ENCODE data around the gene ZNF385A. TPM values are rescaled to one million over a fixed set of nuclear protein-coding genes. Genes with fewer than 3 reads are reported as not detected.

Gene ZNF385A
- total and polyA plus RNA-seq, 2 of the 13 experiments (the other 11 are each of a cell fraction or from before 2014, with no cell fraction given): 0.44 to 0.67 TPM

DNA sequence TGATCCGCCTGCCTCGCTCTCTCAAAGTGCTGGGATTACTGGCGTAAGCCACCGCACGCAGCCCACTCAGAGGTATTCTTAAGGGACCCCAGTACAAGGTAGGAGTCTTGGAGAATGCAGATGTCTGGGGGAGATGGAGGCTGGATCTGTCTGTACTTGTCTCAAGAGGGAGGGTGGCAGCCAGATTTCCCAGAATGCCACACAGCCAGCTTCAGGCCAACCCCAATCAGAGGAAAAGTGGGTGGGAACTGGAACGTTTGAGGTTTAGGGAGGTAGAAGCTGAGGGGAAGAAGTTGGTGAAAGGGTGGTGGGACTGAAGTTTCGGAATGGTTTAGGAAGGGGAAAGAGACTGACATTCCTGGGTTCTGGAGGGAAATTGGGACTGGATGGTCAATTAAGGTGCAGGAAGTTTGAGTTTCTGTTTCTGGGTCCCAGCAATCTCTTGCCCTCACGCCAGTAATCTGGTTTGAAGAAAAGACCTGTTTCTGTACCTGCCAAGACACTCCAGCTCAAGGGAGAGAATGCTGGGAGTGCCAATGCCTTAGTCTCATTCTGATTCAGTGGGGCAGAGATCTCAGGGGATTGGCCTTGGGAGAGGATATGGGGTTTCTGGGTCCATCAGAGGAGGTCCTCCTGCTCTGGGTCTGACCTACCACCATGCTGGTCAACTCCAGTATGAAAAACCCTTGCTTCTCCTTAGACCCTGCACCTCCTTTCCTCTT, 8.1 kb upstream of the ZNF385A start (continued):
- TF ChIP-seq, protein P1, sequence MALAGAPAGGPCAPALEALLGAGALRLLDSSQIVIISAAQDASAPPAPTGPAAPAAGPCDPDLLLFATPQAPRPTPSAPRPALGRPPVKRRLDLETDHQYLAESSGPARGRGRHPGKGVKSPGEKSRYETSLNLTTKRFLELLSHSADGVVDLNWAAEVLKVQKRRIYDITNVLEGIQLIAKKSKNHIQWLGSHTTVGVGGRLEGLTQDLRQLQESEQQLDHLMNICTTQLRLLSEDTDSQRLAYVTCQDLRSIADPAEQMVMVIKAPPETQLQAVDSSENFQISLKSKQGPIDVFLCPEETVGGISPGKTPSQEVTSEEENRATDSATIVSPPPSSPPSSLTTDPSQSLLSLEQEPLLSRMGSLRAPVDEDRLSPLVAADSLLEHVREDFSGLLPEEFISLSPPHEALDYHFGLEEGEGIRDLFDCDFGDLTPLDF (CRISPR knock-in tag; IDR thresholded peaks at IDR 0.05): no peak
- no peak for TF ChIP-seq HDAC2 (CRISPR knock-in tag; IDR thresholded peaks at IDR 0.05)
- TF ChIP-seq ATF3 (CRISPR knock-in tag; IDR thresholded peaks at IDR 0.05): no peak
- TF ChIP-seq, protein P2, sequence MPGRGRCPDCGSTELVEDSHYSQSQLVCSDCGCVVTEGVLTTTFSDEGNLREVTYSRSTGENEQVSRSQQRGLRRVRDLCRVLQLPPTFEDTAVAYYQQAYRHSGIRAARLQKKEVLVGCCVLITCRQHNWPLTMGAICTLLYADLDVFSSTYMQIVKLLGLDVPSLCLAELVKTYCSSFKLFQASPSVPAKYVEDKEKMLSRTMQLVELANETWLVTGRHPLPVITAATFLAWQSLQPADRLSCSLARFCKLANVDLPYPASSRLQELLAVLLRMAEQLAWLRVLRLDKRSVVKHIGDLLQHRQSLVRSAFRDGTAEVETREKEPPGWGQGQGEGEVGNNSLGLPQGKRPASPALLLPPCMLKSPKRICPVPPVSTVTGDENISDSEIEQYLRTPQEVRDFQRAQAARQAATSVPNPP (CRISPR knock-in tag; IDR thresholded peaks at IDR 0.05): no peak
- TF ChIP-seq SPEN (CRISPR knock-in tag; IDR thresholded peaks at IDR 0.05; ENCODE audit: low read depth): no peak

GRCh38 chr12:54390668-54391551, 6.4 kb upstream of the ZNF385A start:
- ATAC-seq (no peak), FAIRE-seq (no peak), DNase-seq (ENCODE audit: low spot score) (no peak)
- Histone ChIP-seq H3K4me2 (ENCODE audit: low read depth, low read length) (no peak overlapping the region), H3K27ac (ENCODE audit: extremely low read length, insufficient read depth, low read length) (no peak overlapping the region), H3K79me2 (ENCODE audit: insufficient read depth, low read length) (no peaks in the 10 kb centered on the region), H3K27me3 (ENCODE audit: control insufficient read depth in 1 of 2, insufficient read depth in 2 of 2, low read length in 2 of 2) (peaks cover 0 to 2% of the 10 kb centered on the region in 2 experiments; a peak in 3 of 5 replicates), H3K4me1 (ENCODE audit: insufficient read depth, low read length) (peaks cover 16% of the 10 kb centered on the region), H3K36me3 (replicated peaks in 1 of 2; ENCODE audit: control insufficient read depth in 1 of 2, insufficient read depth in 2 of 2, low read length in 2 of 2) (no peaks in the 10 kb centered on the region), H3K4me3 (replicated peaks in 1 of 3; ENCODE audit: insufficient read depth in 1 of 3, low read depth in 2 of 3, low read length in 3 of 3) (no peak overlapping the region), H2AFZ (ENCODE audit: low read length) (no peak overlapping the region), H3K9ac (ENCODE audit: insufficient read depth, low read depth, low read length) (no peak overlapping the region), H4K20me1 (ENCODE audit: insufficient read depth, low read length) (no peaks in the 10 kb centered on the region), H3K9me3 (ENCODE audit: low read length) (no peaks in the 10 kb centered on the region)
- WGBS (ENCODE audit: low lambda C conversion rate): 69% methylated on average over 36 of the region's 51 CpGs
- ChIA-PET POLR2A (no interaction called here), CTCF (ENCODE audit: low intra/inter-chr PET ratio, low total read pairs) (no interaction called here)
- BruUV-seq (replicated peaks): no TSS peak
- intact Hi-C loops (cut with micrococcal nuclease; ENCODE audit: unreplicated experiment) (no loop called here), in situ Hi-C loops (cut with HindIII; ENCODE audit: extremely low pct_ligation_motif_present, low pct_unique_long_range_greater_than_20kb) (no loop called here)
- no peak for TF ChIP-seq THAP7 (CRISPR knock-in tag; IDR thresholded peaks at IDR 0.05)
- TF ChIP-seq ZFY (CRISPR knock-in tag; IDR thresholded peaks at IDR 0.05): no peak
- no peak for TF ChIP-seq THYN1 (CRISPR knock-in tag; IDR thresholded peaks at IDR 0.05; ENCODE audit: borderline replicate concordance, low read depth)
- TF ChIP-seq ZNF552 (CRISPR knock-in tag; IDR thresholded peaks at IDR 0.05; ENCODE audit: borderline replicate concordance): no peak
- no peak for TF ChIP-seq GFI1 (CRISPR knock-in tag; IDR thresholded peaks at IDR 0.05; ENCODE audit: borderline replicate concordance)
- no peak for TF ChIP-seq SP140L (CRISPR knock-in tag; IDR thresholded peaks at IDR 0.05; ENCODE audit: borderline replicate concordance)
- TF ChIP-seq ZNF704 (CRISPR knock-in tag; IDR thresholded peaks at IDR 0.05; ENCODE audit: borderline replicate concordance): no peak
- TF ChIP-seq ZNF30 (CRISPR knock-in tag; IDR thresholded peaks at IDR 0.05): no peak

Data from HepG2 (cell line).